B cell (primary cell): Measurements from ENCODE around the gene TPRN.

Source experiments
- CTCF ChIP-seq: fragments of 200-600 bp; IDR thresholded peaks from one replicate; pipeline ENCODE4 v1.8.0; 2022; ENCODE audit warnings: antibody characterized with exemption, mild to moderate bottlenecking
- EZH2 ChIP-seq: IDR thresholded peaks from 2 replicates; pipeline ENCODE4 v1.6.1; 2012; ENCODE audit warnings: borderline replicate concordance, low read depth, mild to moderate bottlenecking, moderate library complexity, low read length; ENCODE audit not compliant: insufficient read depth, poor library complexity, severe bottlenecking

GRCh38 chr9:137235424-137236237 is 35.1 kb upstream of the TPRN start:
- TF ChIP-seq CTCF (no peak), EZH2 (no peak)
